Activated CD4-positive, alpha-beta T cell treated with anti-CD3 and anti-CD28 coated beads, Interleukin-2, amount 10 ng/mL, durations not matched to agents 7 days and 5 days (primary cell): ENCODE data around the gene ANKRD12. TPM values are rescaled to one million over a fixed set of nuclear protein-coding genes. Genes with fewer than 3 reads are reported as not detected.

Source experiments
- CTCF ChIA-PET: fragments of 350-600 bp; sonication (Branson Sonifier 250); formaldehyde crosslinking; loops from one replicate; lab custom pipeline; 2021; ENCODE audit warnings: antibody characterized with exemption; lab: Charles Lee
- POLR2A ChIA-PET: fragments of 350-600 bp; sonication (Branson Sonifier 250); formaldehyde crosslinking; loops from one replicate; lab custom pipeline; 2021; ENCODE audit warnings: antibody characterized with exemption; lab: Charles Lee
- DNase-seq: peaks from one replicate; pipeline ENCODE4 v3.0.0-alpha.2; 2020
- H3K27ac Mint-ChIP-seq: one replicate; pipeline ENCODE4 v1.8.0; 2021; ENCODE audit warnings: mild to moderate bottlenecking, moderate library complexity, mixed read lengths
- H3K27me3 Mint-ChIP-seq: one replicate; pipeline ENCODE4 v1.8.0; 2021; ENCODE audit warnings: mixed read lengths
- H3K36me3 Mint-ChIP-seq: one replicate; pipeline ENCODE4 v1.8.0; 2021; ENCODE audit warnings: low read depth, mixed read lengths
- H3K4me1 Mint-ChIP-seq: one replicate; pipeline ENCODE4 v1.8.0; 2021; ENCODE audit warnings: mixed read lengths
- H3K4me3 Mint-ChIP-seq: one replicate; pipeline ENCODE4 v1.8.0; 2021; ENCODE audit warnings: mild to moderate bottlenecking, moderate library complexity, mixed read lengths
- H3K9me3 Mint-ChIP-seq: one replicate; pipeline ENCODE4 v1.8.0; 2021; ENCODE audit warnings: mixed read lengths
- total RNA-seq, 2 experiments: library from RNA; stranded (reverse); gene quantifications; one replicate each; pipeline ENCODE4 v1.2.3, GENCODE V29; 2021

The ANKRD12 gene
- total RNA-seq, 2 experiments from 2014 or later, result 79.4 to 107 TPM

DNA sequence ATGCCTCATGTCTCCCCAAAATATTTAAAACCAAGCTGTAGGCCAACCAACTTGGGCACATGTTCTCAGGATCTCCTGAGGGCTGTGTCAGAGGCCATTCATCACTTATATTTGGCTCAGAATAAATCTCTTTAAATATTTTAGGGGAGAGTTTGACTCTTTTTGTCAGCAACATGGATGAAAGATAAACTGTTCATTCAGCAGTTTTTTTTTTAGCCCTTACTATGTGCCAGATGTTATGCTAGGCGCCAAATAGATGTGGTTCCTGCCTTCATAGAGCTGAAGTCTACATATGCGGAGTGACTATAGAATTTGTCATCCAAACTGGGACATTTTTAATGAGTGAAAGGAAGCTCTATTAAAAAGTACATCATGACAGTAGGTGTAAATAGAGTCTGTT is 155.5 kb downstream of the ANKRD12 start:
- POLR2A ChIA-PET, result no interaction called here
- no peaks in the 10 kb centered on the region for H3K36me3 Mint-ChIP-seq
- H3K4me3 Mint-ChIP-seq, result no peak overlapping the region
- H3K27ac Mint-ChIP-seq, result no peak overlapping the region
- H3K9me3 Mint-ChIP-seq, result peaks cover 27% of the 10 kb centered on the region
- H3K27me3 Mint-ChIP-seq, result no peaks in the 10 kb centered on the region
- DNase-seq, result no peak
- no peaks in the 10 kb centered on the region for H3K4me1 Mint-ChIP-seq
- CTCF ChIA-PET, result no interaction called here

GRCh38 chr18:9293948-9294347 is 157.4 kb downstream of the ANKRD12 start:
- Mint-ChIP-seq H3K4me1 (no peaks in the 10 kb centered on the region), H3K27me3 (no peaks in the 10 kb centered on the region), H3K9me3 (peaks cover 31% of the 10 kb centered on the region), H3K4me3 (no peak overlapping the region), H3K27ac (no peak overlapping the region), H3K36me3 (no peaks in the 10 kb centered on the region)
- DNase-seq, result no peak
- ChIA-PET POLR2A (no interaction called here), CTCF (no interaction called here)

- no peak overlapping the region for H3K4me3 Mint-ChIP-seq
- H3K36me3 Mint-ChIP-seq, result no peaks in the 10 kb centered on the region
- ChIA-PET POLR2A (no interaction called here), CTCF (no interaction called here)
- no peaks in the 10 kb centered on the region for H3K27me3 Mint-ChIP-seq
- H3K27ac Mint-ChIP-seq, result no peak overlapping the region
- DNase-seq, result no peak
- H3K4me1 Mint-ChIP-seq, result no peaks in the 10 kb centered on the region
- H3K9me3 Mint-ChIP-seq, result peaks cover 22% of the 10 kb centered on the region
Observed at GRCh38 chr18:9296233-9297006, 159.8 kb downstream of the ANKRD12 start.

- Mint-ChIP-seq H3K4me3 (no peak overlapping the region), H3K27ac (no peak overlapping the region), H3K27me3 (no peaks in the 10 kb centered on the region), H3K36me3 (no peaks in the 10 kb centered on the region), H3K9me3 (peaks cover 19% of the 10 kb centered on the region), H3K4me1 (no peaks in the 10 kb centered on the region)
- DNase-seq, result no peak
- ChIA-PET CTCF (no interaction called here), POLR2A (no interaction called here)
Observed at GRCh38 chr18:9297007-9297393, 160.4 kb downstream of the ANKRD12 start.

DNA sequence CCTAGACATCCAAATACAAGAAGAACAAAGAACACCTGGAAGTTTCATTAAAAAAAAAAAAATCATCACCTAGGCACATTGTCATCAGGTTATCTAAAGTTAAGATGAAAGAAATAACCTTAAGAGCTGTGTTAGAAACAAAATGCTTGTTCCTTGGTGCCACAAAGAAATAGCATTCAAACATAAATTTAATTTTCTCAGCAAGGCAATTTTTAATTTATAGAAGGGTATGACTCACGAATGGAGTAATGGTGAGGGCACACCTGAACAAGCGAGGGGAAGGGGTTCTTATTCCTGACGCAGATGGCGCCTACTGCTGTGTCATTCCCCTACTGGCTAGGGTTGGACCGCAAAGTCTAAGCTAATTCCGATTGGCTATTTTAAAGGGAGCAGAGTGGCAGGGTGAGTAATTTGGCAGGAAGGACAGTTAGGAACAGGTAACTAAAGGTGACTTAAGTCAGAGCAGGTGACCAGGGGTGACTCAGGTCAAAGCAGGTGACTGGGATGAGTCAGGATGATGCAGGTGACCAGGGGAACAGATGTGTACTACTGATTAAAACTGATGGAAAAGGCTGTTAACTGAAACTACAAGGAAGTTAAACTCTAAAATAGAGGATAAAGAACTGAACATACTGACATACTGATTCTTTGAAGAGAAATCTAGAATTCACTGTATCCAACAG is 167.9 kb downstream of the ANKRD12 start:
- Mint-ChIP-seq H3K4me1 (no peaks in the 10 kb centered on the region), H3K27ac (no peak overlapping the region), H3K9me3 (peaks cover 25% of the 10 kb centered on the region), H3K27me3 (peaks cover 19% of the 10 kb centered on the region), H3K4me3 (no peak overlapping the region), H3K36me3 (peaks cover 3% of the 10 kb centered on the region)
- no peak for DNase-seq
- POLR2A ChIA-PET, result no interaction called here
- CTCF ChIA-PET, result no interaction called here

- DNase-seq, result no peak
- peaks cover 8% of the 10 kb centered on the region for H3K9me3 Mint-ChIP-seq
- no peaks in the 10 kb centered on the region for H3K4me1 Mint-ChIP-seq
- POLR2A ChIA-PET, result no interaction called here
- CTCF ChIA-PET, result no interaction called here
- H3K36me3 Mint-ChIP-seq, result no peaks in the 10 kb centered on the region
- no peak overlapping the region for H3K4me3 Mint-ChIP-seq
- peaks cover 12% of the 10 kb centered on the region for H3K27me3 Mint-ChIP-seq
- no peak overlapping the region for H3K27ac Mint-ChIP-seq
Observed at GRCh38 chr18:9319333-9319732, 182.8 kb downstream of the ANKRD12 start.

DNA sequence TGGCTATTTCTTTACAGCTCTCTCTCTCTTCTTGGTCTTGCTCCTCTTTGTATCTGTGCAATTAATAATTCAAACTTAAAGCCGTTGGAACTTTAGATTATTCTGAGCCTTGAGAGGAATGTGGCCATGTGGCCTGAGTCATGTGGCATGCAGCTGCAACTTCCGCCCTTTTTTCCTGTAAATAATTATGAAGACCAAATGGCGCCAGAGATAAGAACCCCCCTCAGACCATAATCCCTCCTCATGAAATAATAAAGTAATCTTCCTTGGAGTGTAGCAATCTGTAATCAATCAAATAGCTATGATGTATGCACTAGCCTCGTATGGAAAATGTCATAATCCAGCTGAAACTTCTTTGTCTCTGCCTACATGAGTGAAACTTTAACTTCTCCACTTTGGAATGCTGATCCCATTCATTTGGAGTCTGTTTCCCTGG is 184.5 kb downstream of the ANKRD12 start:
- ChIA-PET CTCF (interaction anchor here (0.6 kb wide), 1 partner anchor 13 kb away, joined by 5 read pairs; no protein-coding TSS in a partner anchor), POLR2A (no interaction called here)
- Mint-ChIP-seq H3K4me1 (no peaks in the 10 kb centered on the region), H3K9me3 (peaks cover 6% of the 10 kb centered on the region), H3K27ac (no peak overlapping the region), H3K36me3 (no peaks in the 10 kb centered on the region), H3K4me3 (no peak overlapping the region), H3K27me3 (peaks cover 14% of the 10 kb centered on the region)
- no peak for DNase-seq

- no peak for DNase-seq
- Mint-ChIP-seq H3K4me1 (no peaks in the 10 kb centered on the region), H3K9me3 (peaks cover 6% of the 10 kb centered on the region), H3K36me3 (no peaks in the 10 kb centered on the region), H3K27ac (no peak overlapping the region), H3K4me3 (no peak overlapping the region), H3K27me3 (peaks cover 17% of the 10 kb centered on the region)
- ChIA-PET POLR2A (no interaction called here), CTCF (interaction anchor here (0.6 kb wide), 1 partner anchor 35 kb away, joined by 3 read pairs; no protein-coding TSS in a partner anchor)
Observed at GRCh38 chr18:9321736-9322135, 185.2 kb downstream of the ANKRD12 start.

DNA sequence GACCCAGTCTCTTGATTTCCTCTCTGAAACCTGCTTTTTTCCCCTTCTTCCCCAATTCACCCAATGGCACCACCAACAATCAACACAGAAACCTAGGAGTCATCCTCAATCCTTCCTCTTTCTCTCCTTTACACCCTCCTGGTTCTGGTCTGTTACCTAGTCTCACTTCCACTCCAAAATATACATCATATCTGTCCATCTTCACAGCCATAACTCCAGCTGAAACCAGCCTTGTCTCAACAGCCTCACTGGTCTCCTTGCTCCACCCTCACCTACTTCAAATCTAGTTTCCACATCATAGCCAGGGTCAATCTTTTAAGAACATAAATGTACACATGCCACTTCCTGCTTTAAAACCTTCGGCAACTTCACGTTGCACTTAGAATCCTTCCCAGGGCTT is 186.2 kb downstream of the ANKRD12 start:
- DNase-seq, result no peak
- H3K36me3 Mint-ChIP-seq, result no peaks in the 10 kb centered on the region
- H3K9me3 Mint-ChIP-seq, result peaks cover 6% of the 10 kb centered on the region
- ChIA-PET POLR2A (no interaction called here), CTCF (no interaction called here)
- H3K4me3 Mint-ChIP-seq, result no peak overlapping the region
- H3K27ac Mint-ChIP-seq, result no peak overlapping the region
- no peaks in the 10 kb centered on the region for H3K4me1 Mint-ChIP-seq
- H3K27me3 Mint-ChIP-seq, result peaks cover 18% of the 10 kb centered on the region

DNA sequence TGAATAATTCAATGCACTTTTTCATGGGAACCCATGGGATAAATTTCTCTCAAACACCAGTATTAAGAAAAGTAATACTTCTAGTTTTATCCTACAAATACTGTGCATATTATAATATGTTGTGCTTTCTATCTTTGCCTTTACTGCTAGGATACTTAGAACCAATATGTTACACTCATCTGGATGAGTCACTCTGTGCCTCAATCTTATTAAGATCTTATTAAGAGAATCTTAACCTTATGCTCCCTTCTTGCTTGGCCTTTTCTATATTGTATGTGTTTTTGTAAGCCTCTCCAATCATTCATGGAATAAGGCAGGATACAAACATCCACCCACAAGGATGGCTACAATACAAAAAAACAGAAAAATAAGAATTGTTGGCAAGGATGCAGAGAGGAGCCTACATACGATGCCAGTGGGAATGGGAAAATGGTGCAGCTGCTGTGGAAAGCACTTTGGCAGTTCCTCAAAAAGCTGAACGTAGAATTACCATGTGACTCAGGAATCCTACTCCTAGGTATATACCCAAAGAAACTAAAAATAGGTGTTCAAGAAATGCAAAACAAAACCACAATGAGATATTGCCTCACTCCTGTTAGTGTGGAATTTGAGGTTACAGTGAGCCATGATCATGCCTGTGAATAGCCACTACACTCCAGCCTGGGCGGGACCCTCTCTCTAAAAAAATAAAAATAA is 187.3 kb downstream of the ANKRD12 start:
- ChIA-PET CTCF (no interaction called here), POLR2A (no interaction called here)

GRCh38 chr18:9325716-9326115 is 189.1 kb downstream of the ANKRD12 start:
- Mint-ChIP-seq H3K27me3 (peaks cover 21% of the 10 kb centered on the region), H3K9me3 (peaks cover 6% of the 10 kb centered on the region), H3K4me3 (no peak overlapping the region), H3K4me1 (no peaks in the 10 kb centered on the region), H3K27ac (no peak overlapping the region), H3K36me3 (no peaks in the 10 kb centered on the region)
- DNase-seq, result no peak
- ChIA-PET POLR2A (no interaction called here), CTCF (interaction anchor here (1.0 to 1.3 kb wide), 2 partner anchors 9 to 26 kb away, joined by 3 to 4 read pairs; partner anchors contain the start of gene TWSG1)

More for the DNA sequence above, 187.3 kb downstream of the ANKRD12 start:
- Mint-ChIP-seq H3K4me3 (no peak overlapping the region), H3K9me3 (peaks cover 11% of the 10 kb centered on the region), H3K36me3 (no peaks in the 10 kb centered on the region), H3K4me1 (no peaks in the 10 kb centered on the region), H3K27ac (no peak overlapping the region), H3K27me3 (peaks cover 18% of the 10 kb centered on the region)
- no peak for DNase-seq

GRCh38 chr18:9328776-9329175 is 192.2 kb downstream of the ANKRD12 start:
- ChIA-PET CTCF (no interaction called here), POLR2A (no interaction called here)
- Mint-ChIP-seq H3K9me3 (peaks cover 6% of the 10 kb centered on the region), H3K4me3 (no peak overlapping the region), H3K27me3 (peaks cover 27% of the 10 kb centered on the region), H3K27ac (no peak overlapping the region), H3K4me1 (peaks cover 2% of the 10 kb centered on the region), H3K36me3 (no peaks in the 10 kb centered on the region)
- no peak for DNase-seq

- Mint-ChIP-seq H3K9me3 (peaks cover 6% of the 10 kb centered on the region), H3K4me1 (peaks cover 6% of the 10 kb centered on the region), H3K27ac (no peak overlapping the region), H3K4me3 (no peak overlapping the region), H3K36me3 (no peaks in the 10 kb centered on the region), H3K27me3 (peaks cover 30% of the 10 kb centered on the region)
- POLR2A ChIA-PET, result no interaction called here
- CTCF ChIA-PET, result no interaction called here
- DNase-seq, result no peak
Observed at GRCh38 chr18:9329471-9329870, 192.9 kb downstream of the ANKRD12 start.
